ENCODE measurements around the gene KCND3.

Gene KCND3

DNA sequence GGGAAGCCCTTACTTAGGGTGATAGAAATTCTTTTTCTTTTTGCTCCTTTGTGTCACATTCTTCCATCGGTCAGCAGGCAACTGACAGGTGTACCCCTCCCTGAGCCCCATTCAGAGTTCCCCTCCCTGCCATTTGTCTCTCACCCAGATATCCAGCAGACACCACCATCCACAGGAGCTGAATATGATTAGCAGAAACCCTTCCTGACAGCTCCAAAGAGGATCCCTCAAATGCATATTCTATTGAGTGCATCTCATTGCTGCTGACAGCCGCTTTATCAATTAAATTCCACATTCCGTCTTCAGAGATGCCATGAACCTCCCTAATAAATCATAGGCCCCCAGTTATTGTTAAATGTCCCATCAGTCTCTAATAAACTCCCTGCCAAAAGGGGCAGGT lies 239.8 kb downstream of the KCND3 start:
- Histone ChIP-seq H3K79me2 (ENCODE audit: insufficient read depth, low read length) (peaks cover 8% of the 10 kb centered on the region; the same call in 1 of the 2 replicates), H3K9me2 (replicated peaks; ENCODE audit: low read depth, low read length) (no peaks in the 10 kb centered on the region), H3K4me2 (ENCODE audit: low read depth, low read length, poor library complexity, severe bottlenecking) (no peak overlapping the region), H3F3A (ENCODE audit: low read depth) (no peaks in the 10 kb centered on the region), H3K36me3 (ENCODE audit: insufficient read depth, low read length) (no peaks in the 10 kb centered on the region), H2AFZ (ENCODE audit: low read length) (no peak overlapping the region), H4K20me1 (ENCODE audit: insufficient read depth, low read length, poor library complexity, severe bottlenecking) (no peaks in the 10 kb centered on the region), H3K27me3 (ENCODE audit: insufficient read depth, low read length, poor library complexity, severe bottlenecking) (no peaks in the 10 kb centered on the region), H3K4me1 (ENCODE audit: insufficient read depth, low read length, poor library complexity, severe bottlenecking) (peaks cover 5% of the 10 kb centered on the region), H3K9ac (ENCODE audit: low read depth, low read length, poor library complexity, severe bottlenecking) (no peak overlapping the region), H3K4me3 (ENCODE audit: low read length, poor library complexity, severe bottlenecking) (no peak overlapping the region), H3K9me3 (ENCODE audit: insufficient read depth, low read depth, low read length) (no peaks in the 10 kb centered on the region)
- TF ChIP-seq EZH2phosphoT487 (IDR thresholded peaks at IDR 0.05; ENCODE audit: borderline replicate concordance): no peak
- no peak for TF ChIP-seq CTCF (conservative IDR thresholded peaks at IDR 0.05; ENCODE audit: low read length)

- TF ChIP-seq EZH2phosphoT487 (IDR thresholded peaks at IDR 0.05; ENCODE audit: borderline replicate concordance) (no peak), CTCF (conservative IDR thresholded peaks at IDR 0.05; ENCODE audit: low read length) (no peak)
- Histone ChIP-seq H2AFZ (ENCODE audit: low read length) (no peak overlapping the region), H4K20me1 (ENCODE audit: insufficient read depth, low read length, poor library complexity, severe bottlenecking) (no peaks in the 10 kb centered on the region), H3K9me3 (ENCODE audit: insufficient read depth, low read depth, low read length) (no peaks in the 10 kb centered on the region), H3K79me2 (ENCODE audit: insufficient read depth, low read length) (no peaks in the 10 kb centered on the region), H3K36me3 (ENCODE audit: insufficient read depth, low read length) (no peaks in the 10 kb centered on the region), H3K9ac (ENCODE audit: low read depth, low read length, poor library complexity, severe bottlenecking) (no peak overlapping the region), H3K4me2 (ENCODE audit: low read depth, low read length, poor library complexity, severe bottlenecking) (no peak overlapping the region), H3F3A (ENCODE audit: low read depth) (no peaks in the 10 kb centered on the region), H3K4me1 (ENCODE audit: insufficient read depth, low read length, poor library complexity, severe bottlenecking) (no peaks in the 10 kb centered on the region), H3K27me3 (ENCODE audit: insufficient read depth, low read length, poor library complexity, severe bottlenecking) (no peaks in the 10 kb centered on the region), H3K4me3 (ENCODE audit: low read length, poor library complexity, severe bottlenecking) (no peak overlapping the region), H3K9me2 (replicated peaks; ENCODE audit: low read depth, low read length) (no peaks in the 10 kb centered on the region)
Measured at GRCh38 chr1:111747947-111748346, 241.5 kb downstream of the KCND3 start.

- no peak overlapping the region for H2AFZ ChIP-seq (ENCODE audit: low read length)
- TF ChIP-seq CTCF (conservative IDR thresholded peaks at IDR 0.05; ENCODE audit: low read length) (peak; percentile 88), EZH2phosphoT487 (IDR thresholded peaks at IDR 0.05; ENCODE audit: borderline replicate concordance) (no peak)
Measured at GRCh38 chr1:111747282-111747734, 242.2 kb downstream of the KCND3 start.

More at GRCh38 chr1:111747282-111747734, 242.2 kb downstream of the KCND3 start:
- Histone ChIP-seq H3K9me3 (ENCODE audit: insufficient read depth, low read depth, low read length) (no peaks in the 10 kb centered on the region), H3K36me3 (ENCODE audit: insufficient read depth, low read length) (no peaks in the 10 kb centered on the region), H3K9me2 (replicated peaks; ENCODE audit: low read depth, low read length) (no peaks in the 10 kb centered on the region), H3F3A (ENCODE audit: low read depth) (no peaks in the 10 kb centered on the region), H3K4me2 (ENCODE audit: low read depth, low read length, poor library complexity, severe bottlenecking) (no peak overlapping the region), H3K79me2 (ENCODE audit: insufficient read depth, low read length) (no peaks in the 10 kb centered on the region), H3K4me3 (ENCODE audit: low read length, poor library complexity, severe bottlenecking) (no peak overlapping the region), H3K27me3 (ENCODE audit: insufficient read depth, low read length, poor library complexity, severe bottlenecking) (no peaks in the 10 kb centered on the region), H3K4me1 (ENCODE audit: insufficient read depth, low read length, poor library complexity, severe bottlenecking) (no peaks in the 10 kb centered on the region), H4K20me1 (ENCODE audit: insufficient read depth, low read length, poor library complexity, severe bottlenecking) (no peaks in the 10 kb centered on the region), H3K9ac (ENCODE audit: low read depth, low read length, poor library complexity, severe bottlenecking) (no peak overlapping the region)
